HepG2 (cell line): Measurements from ENCODE around the gene ISG20L2. TPM values are rescaled to one million over a fixed set of nuclear protein-coding genes. Genes with fewer than 3 reads are reported as not detected.

Source experiments
- ADNP ChIP-seq: sonication (generic); formaldehyde crosslinking; IDR thresholded peaks from 2 replicates; pipeline ENCODE4 v1.4.0; 2020; ENCODE audit warnings: missing genetic modification reagents
- AKNA ChIP-seq: sonication (generic); formaldehyde crosslinking; IDR thresholded peaks from 2 replicates; pipeline ENCODE4 v1.4.0; 2020; ENCODE audit warnings: missing genetic modification reagents, borderline replicate concordance
- ATF7 ChIP-seq, 2 experiments: fragments of 450-650 bp in 1 of 2; sonication (generic) in 1 of 2; formaldehyde crosslinking in 1 of 2; IDR thresholded peaks; 2 replicates each; pipeline versions ENCODE4 v1.4.0 to v1.6.1; 2016 to 2020; ENCODE audit warnings: antibody characterized with exemption in 1 of 2, mild to moderate bottlenecking in 1 of 2, missing genetic modification reagents in 1 of 2
- DR1 ChIP-seq: sonication (generic); formaldehyde crosslinking; IDR thresholded peaks from 2 replicates; pipeline ENCODE4 v1.8.0; 2021; ENCODE audit warnings: mild to moderate bottlenecking, missing genetic modification reagents, inconsistent platforms
- FLYWCH1 ChIP-seq: sonication (generic); formaldehyde crosslinking; IDR thresholded peaks from 2 replicates; pipeline ENCODE4 v1.8.1; 2023; ENCODE audit warnings: mild to moderate bottlenecking, missing genetic modification reagents
- HNRNPK ChIP-seq: fragments of 200-400 bp; formaldehyde crosslinking; IDR thresholded peaks from 2 replicates; pipeline ENCODE4 v1.6.1; 2018; ENCODE audit warnings: low read length, low read depth, moderate library complexity, mild to moderate bottlenecking; ENCODE audit not compliant: poor library complexity, severe bottlenecking
- JUND ChIP-seq: sonication (generic); formaldehyde crosslinking; IDR thresholded peaks from 2 replicates; pipeline ENCODE4 v1.8.0; 2022; ENCODE audit warnings: mild to moderate bottlenecking, missing genetic modification reagents
- KDM5B ChIP-seq: sonication (generic); formaldehyde crosslinking; IDR thresholded peaks from 2 replicates; pipeline ENCODE4 v1.4.0; 2020; ENCODE audit warnings: missing genetic modification reagents, mild to moderate bottlenecking, borderline replicate concordance
- PAF1 ChIP-seq: IDR thresholded peaks from 2 replicates; pipeline ENCODE4 v1.6.1; 2016; ENCODE audit warnings: missing genetic modification reagents, missing compliant biosample characterization
- PAX8 ChIP-seq: sonication (generic); formaldehyde crosslinking; IDR thresholded peaks from 2 replicates; pipeline ENCODE4 v1.8.0; 2022; ENCODE audit warnings: mild to moderate bottlenecking, missing genetic modification reagents, borderline replicate concordance
- RXRA ChIP-seq: sonication (generic); formaldehyde crosslinking; IDR thresholded peaks from 2 replicates; pipeline ENCODE4 v1.5.1; 2020; ENCODE audit warnings: missing genetic modification reagents
- STAG1 ChIP-seq: sonication (generic); formaldehyde crosslinking; IDR thresholded peaks from 2 replicates; pipeline ENCODE4 v1.4.0; 2020; ENCODE audit warnings: missing genetic modification reagents
- STAT5B ChIP-seq: sonication (generic); formaldehyde crosslinking; IDR thresholded peaks from 2 replicates; pipeline ENCODE4 v1.4.0; 2020; ENCODE audit warnings: missing genetic modification reagents
- TAF1 ChIP-seq: sonication (generic); formaldehyde crosslinking; IDR thresholded peaks from 2 replicates; pipeline ENCODE4 v1.4.0; 2020; ENCODE audit warnings: missing genetic modification reagents
- ZBTB7A ChIP-seq: sonication (generic); formaldehyde crosslinking; IDR thresholded peaks from 2 replicates; pipeline ENCODE4 v1.8.0; 2022; ENCODE audit warnings: mild to moderate bottlenecking, missing genetic modification reagents
- ZNF441 ChIP-seq: sonication (generic); formaldehyde crosslinking; IDR thresholded peaks from 2 replicates; pipeline ENCODE4 v1.7.0; 2021; ENCODE audit warnings: missing genetic modification reagents, borderline replicate concordance
- ZNF451 ChIP-seq: sonication (generic); formaldehyde crosslinking; IDR thresholded peaks from 2 replicates; pipeline ENCODE4 v1.5.0; 2020; ENCODE audit warnings: mild to moderate bottlenecking, missing genetic modification reagents
- ZNF589 ChIP-seq: sonication (generic); formaldehyde crosslinking; conservative IDR thresholded peaks from 2 replicates; pipeline ENCODE4 v1.8.0; 2022; ENCODE audit warnings: mild to moderate bottlenecking, moderate library complexity, missing genetic modification reagents
- polyA plus RNA-seq, 8 experiments: library from polyadenylated mRNA; depleted of rRNA in 3 of 8; stranded (reverse) in 7 of 8; unstranded in 1 of 8; fragments of >200 nt; fragmentation: Illumina TruSeq in 4 of 8; extraction: Trizol in 4 of 8; gene quantifications; 2 replicates each; pipeline versions ENCODE4 v1.2.1 to v1.2.3, GENCODE V29; 2011 to 2016; ENCODE audit warnings: low read depth in 4 of 8, missing spikeins in 1 of 8, mixed read lengths in 1 of 8; ENCODE audit not compliant: insufficient read depth in 1 of 8
- total RNA-seq, 5 experiments: library from RNA; depleted of rRNA; stranded (reverse); fragments of >200 nt; fragmentation: Illumina TruSeq; extraction: Trizol; gene quantifications; 2 replicates each; pipeline ENCODE4 v1.2.3, GENCODE V29; 2016; ENCODE audit warnings: low read depth in 1 of 5
- TF ChIP-seq, protein P1 (sequence below): sonication (generic); formaldehyde crosslinking; IDR thresholded peaks from 2 replicates; pipeline ENCODE4 v1.4.0; 2020; ENCODE audit warnings: mild to moderate bottlenecking, missing genetic modification reagents
- TF ChIP-seq, protein P2 (sequence below), 2 experiments: sonication (generic) in 1 of 2; formaldehyde crosslinking in 1 of 2; IDR thresholded peaks; 2 replicates each; pipeline versions ENCODE4 v1.4.0 to v1.6.1; 2018 to 2020; ENCODE audit warnings: missing genetic modification reagents in 2 of 2, borderline replicate concordance in 1 of 2, low read depth in 1 of 2, mild to moderate bottlenecking in 1 of 2, missing biosample characterization in 1 of 2

ISG20L2 gene
- total and polyA plus RNA-seq, 2 of the 13 experiments (the other 11 are each of a cell fraction or from before 2014, with no cell fraction given) = 19.8 to 21.3 TPM

GRCh38 chr1:156766298-156767100 is 37.9 kb upstream of the ISG20L2 start (continued):
- peak; percentile 24; the same call in 1 of the 2 replicates for TF ChIP-seq KDM5B (CRISPR knock-in tag)
- no peak for TF ChIP-seq FLYWCH1 (CRISPR knock-in tag)
- 0 out of 2 replicates have a peak, but pooled peaks have one; percentile 3 for TF ChIP-seq ZNF451 (CRISPR knock-in tag)
- TF ChIP-seq HNRNPK = no peak
- TF ChIP-seq RXRA (CRISPR knock-in tag) = no peak
- 0 out of 2 replicates have a peak, but pooled peaks have one; percentile 24 for TF ChIP-seq ZNF441
- TF ChIP-seq ADNP (CRISPR knock-in tag) = no peak
- TF ChIP-seq, protein P1, sequence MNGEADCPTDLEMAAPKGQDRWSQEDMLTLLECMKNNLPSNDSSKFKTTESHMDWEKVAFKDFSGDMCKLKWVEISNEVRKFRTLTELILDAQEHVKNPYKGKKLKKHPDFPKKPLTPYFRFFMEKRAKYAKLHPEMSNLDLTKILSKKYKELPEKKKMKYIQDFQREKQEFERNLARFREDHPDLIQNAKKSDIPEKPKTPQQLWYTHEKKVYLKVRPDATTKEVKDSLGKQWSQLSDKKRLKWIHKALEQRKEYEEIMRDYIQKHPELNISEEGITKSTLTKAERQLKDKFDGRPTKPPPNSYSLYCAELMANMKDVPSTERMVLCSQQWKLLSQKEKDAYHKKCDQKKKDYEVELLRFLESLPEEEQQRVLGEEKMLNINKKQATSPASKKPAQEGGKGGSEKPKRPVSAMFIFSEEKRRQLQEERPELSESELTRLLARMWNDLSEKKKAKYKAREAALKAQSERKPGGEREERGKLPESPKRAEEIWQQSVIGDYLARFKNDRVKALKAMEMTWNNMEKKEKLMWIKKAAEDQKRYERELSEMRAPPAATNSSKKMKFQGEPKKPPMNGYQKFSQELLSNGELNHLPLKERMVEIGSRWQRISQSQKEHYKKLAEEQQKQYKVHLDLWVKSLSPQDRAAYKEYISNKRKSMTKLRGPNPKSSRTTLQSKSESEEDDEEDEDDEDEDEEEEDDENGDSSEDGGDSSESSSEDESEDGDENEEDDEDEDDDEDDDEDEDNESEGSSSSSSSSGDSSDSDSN (CRISPR knock-in tag) = no peak
- TF ChIP-seq PAX8 (CRISPR knock-in tag) = no peak
- TF ChIP-seq STAG1 (CRISPR knock-in tag) = no peak; the same call in 1 of the 2 replicates
- TF ChIP-seq, protein P2, sequence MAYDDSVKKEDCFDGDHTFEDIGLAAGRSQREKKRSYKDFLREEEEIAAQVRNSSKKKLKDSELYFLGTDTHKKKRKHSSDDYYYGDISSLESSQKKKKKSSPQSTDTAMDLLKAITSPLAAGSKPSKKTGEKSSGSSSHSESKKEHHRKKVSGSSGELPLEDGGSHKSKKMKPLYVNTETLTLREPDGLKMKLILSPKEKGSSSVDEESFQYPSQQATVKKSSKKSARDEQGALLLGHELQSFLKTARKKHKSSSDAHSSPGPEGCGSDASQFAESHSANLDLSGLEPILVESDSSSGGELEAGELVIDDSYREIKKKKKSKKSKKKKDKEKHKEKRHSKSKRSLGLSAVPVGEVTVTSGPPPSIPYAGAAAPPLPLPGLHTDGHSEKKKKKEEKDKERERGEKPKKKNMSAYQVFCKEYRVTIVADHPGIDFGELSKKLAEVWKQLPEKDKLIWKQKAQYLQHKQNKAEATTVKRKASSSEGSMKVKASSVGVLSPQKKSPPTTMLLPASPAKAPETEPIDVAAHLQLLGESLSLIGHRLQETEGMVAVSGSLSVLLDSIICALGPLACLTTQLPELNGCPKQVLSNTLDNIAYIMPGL (CRISPR knock-in tag; IDR thresholded peaks at IDR 0.05; ENCODE audit: borderline replicate concordance in 1 of 2, low read depth in 1 of 2) = peak in 1 of 2 experiments; percentile 2; a peak in 2 of 4 replicates
- TF ChIP-seq JUND = no peak
- TF ChIP-seq DR1 (CRISPR knock-in tag) = no peak
- no peak for TF ChIP-seq TAF1 (CRISPR knock-in tag)
- no peak for TF ChIP-seq ATF7 (IDR thresholded peaks at IDR 0.05)
- no peak for TF ChIP-seq ATF7 (CRISPR knock-in tag; IDR thresholded peaks at IDR 0.05)
- 0 out of 2 replicates have a peak, but pooled peaks have one; percentile 26 for TF ChIP-seq AKNA
- no peak for TF ChIP-seq ZBTB7A (CRISPR knock-in tag)
- TF ChIP-seq PAF1 (CRISPR knock-in tag) = no peak
- TF ChIP-seq STAT5B (CRISPR knock-in tag) = no peak
- TF ChIP-seq ZNF589 (CRISPR knock-in tag) = no peak
